GM12878 (cell line): ENCODE data around the gene MRPL21.

Experiments used
- BACH1 ChIP-seq: fragments of 450-650 bp; IDR thresholded peaks from 2 replicates; pipeline ENCODE4 v1.6.1; 2017; ENCODE audit warnings: mild to moderate bottlenecking, borderline replicate concordance
- GATAD2B ChIP-seq: fragments of 450-650 bp; conservative IDR thresholded peaks from 2 replicates; pipeline ENCODE4 v1.6.1; 2017; ENCODE audit warnings: low read depth, mild to moderate bottlenecking, moderate library complexity
- POLR2AphosphoS2 ChIP-seq: IDR thresholded peaks from 2 replicates; pipeline ENCODE4 v1.6.1; 2011; ENCODE audit warnings: low read depth, mild to moderate bottlenecking, low read length, improper control_type of control experiment, moderate library complexity
- SIN3A ChIP-seq: IDR thresholded peaks from 2 replicates; pipeline ENCODE4 v1.6.1; 2012; ENCODE audit warnings: low read depth, low read length, improper control_type of control experiment
- SUZ12 ChIP-seq: fragments of 200-600 bp; sonication (generic); IDR thresholded peaks from one replicate; pipeline ENCODE4 v1.6.1; 2018; ENCODE audit warnings: antibody characterized with exemption, mild to moderate bottlenecking; ENCODE audit not compliant: unreplicated experiment
- YY1 ChIP-seq: IDR thresholded peaks from 2 replicates; pipeline ENCODE4 v1.6.1; 2011; ENCODE audit warnings: low read depth, mild to moderate bottlenecking, low read length
- TF ChIP-seq, protein P1 (sequence below): IDR thresholded peaks from 2 replicates; pipeline ENCODE4 v1.6.1; 2012; ENCODE audit warnings: low read depth, low read length, improper control_type of control experiment
- TF ChIP-seq, protein P2 (sequence below), 3 experiments: IDR thresholded peaks in 2 of 3; conservative IDR thresholded peaks in 1 of 3; 2 replicates each; pipeline ENCODE4 v1.5.1; 2011; ENCODE audit warnings: low read depth in 3 of 3, low read length in 3 of 3, mild to moderate bottlenecking in 3 of 3, control low read depth in 2 of 3, moderate library complexity in 2 of 3, inconsistent platforms in 1 of 3, mixed read lengths in 1 of 3; ENCODE audit not compliant: control insufficient read depth in 2 of 3, insufficient read depth in 1 of 3; ENCODE audit errors: extremely low read depth in 1 of 3

- TF ChIP-seq POLR2AphosphoS2 (no peak), SIN3A (no peak), YY1 (no peak), BACH1 (no peak), SUZ12 (no peak), GATAD2B (no peak)
- TF ChIP-seq, protein P1, sequence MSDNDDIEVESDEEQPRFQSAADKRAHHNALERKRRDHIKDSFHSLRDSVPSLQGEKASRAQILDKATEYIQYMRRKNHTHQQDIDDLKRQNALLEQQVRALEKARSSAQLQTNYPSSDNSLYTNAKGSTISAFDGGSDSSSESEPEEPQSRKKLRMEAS: no peak
- TF ChIP-seq, protein P2, sequence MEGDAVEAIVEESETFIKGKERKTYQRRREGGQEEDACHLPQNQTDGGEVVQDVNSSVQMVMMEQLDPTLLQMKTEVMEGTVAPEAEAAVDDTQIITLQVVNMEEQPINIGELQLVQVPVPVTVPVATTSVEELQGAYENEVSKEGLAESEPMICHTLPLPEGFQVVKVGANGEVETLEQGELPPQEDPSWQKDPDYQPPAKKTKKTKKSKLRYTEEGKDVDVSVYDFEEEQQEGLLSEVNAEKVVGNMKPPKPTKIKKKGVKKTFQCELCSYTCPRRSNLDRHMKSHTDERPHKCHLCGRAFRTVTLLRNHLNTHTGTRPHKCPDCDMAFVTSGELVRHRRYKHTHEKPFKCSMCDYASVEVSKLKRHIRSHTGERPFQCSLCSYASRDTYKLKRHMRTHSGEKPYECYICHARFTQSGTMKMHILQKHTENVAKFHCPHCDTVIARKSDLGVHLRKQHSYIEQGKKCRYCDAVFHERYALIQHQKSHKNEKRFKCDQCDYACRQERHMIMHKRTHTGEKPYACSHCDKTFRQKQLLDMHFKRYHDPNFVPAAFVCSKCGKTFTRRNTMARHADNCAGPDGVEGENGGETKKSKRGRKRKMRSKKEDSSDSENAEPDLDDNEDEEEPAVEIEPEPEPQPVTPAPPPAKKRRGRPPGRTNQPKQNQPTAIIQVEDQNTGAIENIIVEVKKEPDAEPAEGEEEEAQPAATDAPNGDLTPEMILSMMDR (IDR thresholded peaks at IDR 0.05 in 2 of 3, conservative IDR thresholded peaks at IDR 0.05 in 1 of 3; ENCODE audit: control insufficient read depth in 2 of 3, extremely low read depth in 1 of 3, insufficient read depth in 1 of 3, low read depth in 3 of 3, low read length in 3 of 3): no peak
Observed at GRCh38 chr11:68911731-68912130, 8.1 kb upstream of the MRPL21 start.
